GM18861 (cell line): Measurements from ENCODE around the gene IL17A.

Experiments used
- ATAC-seq: cut with Tn5 transposase; IDR thresholded peaks from one replicate; pipeline ENCODE4 v1.9.1; 2021; ENCODE audit not compliant: unreplicated experiment

IL17A gene

DNA sequence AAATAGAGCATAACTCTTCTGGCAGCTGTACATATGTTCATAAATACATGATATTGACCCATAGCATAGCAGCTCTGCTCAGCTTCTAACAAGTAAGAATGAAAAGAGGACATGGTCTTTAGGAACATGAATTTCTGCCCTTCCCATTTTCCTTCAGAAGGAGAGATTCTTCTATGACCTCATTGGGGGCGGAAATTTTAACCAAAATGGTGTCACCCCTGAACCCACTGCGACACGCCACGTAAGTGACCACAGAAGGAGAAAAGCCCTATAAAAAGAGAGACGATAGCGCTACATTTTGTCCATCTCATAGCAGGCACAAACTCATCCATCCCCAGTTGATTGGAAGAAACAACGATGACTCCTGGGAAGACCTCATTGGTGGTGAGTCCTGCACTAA, at the start of gene IL17A:
TSS of gene IL17A (plus strand) at position 301 of the 400 bp plus-strand sequence. CDS start at position 358, 57 bp downstream.
- ATAC-seq = no peak

DNA sequence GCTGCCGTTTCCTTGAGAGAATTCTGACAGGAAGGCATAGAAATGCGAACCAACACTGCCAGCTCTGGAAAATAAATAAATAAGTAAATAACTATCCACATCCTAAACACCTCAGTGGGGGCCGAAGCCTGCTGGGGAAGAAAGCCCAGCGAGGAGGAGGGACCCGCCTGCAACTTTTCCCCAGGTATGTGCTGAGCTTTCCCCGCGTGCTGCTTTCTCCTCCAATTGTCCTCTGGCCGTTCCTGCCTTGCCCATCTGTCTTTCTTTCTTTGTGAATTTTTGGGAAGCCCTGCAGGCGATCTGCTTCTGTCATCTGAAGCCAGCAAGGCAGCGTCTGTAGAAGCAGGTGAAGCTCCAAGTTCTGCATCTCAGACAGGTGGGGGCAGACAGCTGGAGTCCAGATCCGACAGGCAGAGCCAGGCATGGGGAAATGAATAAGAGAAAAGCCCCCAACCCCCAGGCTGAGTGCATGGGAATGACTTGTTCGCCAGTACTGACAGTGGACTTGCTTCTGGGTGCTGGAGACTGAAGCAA, 49.2 kb upstream of the IL17A start:
- ATAC-seq = no peak

DNA sequence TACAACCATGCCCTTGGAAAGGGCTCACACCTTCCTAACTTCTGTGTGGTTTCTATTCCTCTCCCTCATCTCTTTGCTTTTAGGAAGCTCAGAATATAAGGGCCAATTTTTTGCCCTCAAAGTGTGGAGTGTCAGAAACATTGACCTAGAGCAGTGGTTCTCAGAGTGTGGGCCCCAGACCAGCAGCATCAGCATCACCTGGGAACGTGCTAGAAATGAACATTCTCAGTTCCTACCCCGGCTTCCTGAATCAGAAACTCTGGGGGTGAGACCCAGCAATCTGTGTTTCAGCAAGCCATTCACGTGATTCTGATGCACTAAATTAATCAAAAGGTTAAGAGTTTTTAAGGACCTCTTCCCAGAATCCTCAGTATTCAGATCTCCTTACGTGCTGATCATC, 47.9 kb upstream of the IL17A start:
- ATAC-seq = no peak

DNA sequence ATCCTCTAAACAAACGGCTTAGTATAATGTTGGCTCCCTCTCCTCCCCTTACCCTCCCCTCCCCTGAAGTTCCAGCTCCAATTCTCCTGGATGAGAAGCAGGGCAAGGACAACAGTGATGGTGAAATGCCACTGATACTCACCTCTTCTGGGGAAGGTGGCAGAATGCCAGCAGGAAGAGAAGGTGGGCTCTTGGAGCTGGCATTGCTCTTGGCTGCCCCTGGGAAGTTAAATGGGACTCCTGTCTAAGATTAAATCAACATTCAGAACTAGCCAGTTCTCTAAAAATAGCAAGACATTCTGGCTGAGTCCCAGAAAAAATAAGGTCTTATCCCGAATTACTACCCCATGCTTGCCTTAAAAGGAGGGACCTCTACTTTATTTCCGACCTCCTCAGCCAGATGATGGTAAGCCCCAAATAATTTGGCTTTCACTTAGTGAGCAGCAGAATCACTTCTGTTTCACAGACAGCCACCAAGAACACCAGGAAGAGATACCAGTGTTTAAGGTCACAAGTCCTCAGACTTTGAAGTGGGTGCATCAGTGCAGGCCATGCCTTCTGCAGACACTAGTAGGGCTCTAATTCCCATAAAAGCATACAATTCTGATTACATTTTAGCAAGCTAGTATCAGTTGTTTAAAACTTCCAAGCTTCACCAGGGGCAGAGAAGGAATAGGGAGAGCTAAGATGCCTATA, 46.0 kb upstream of the IL17A start:
- ATAC-seq = no peak

DNA sequence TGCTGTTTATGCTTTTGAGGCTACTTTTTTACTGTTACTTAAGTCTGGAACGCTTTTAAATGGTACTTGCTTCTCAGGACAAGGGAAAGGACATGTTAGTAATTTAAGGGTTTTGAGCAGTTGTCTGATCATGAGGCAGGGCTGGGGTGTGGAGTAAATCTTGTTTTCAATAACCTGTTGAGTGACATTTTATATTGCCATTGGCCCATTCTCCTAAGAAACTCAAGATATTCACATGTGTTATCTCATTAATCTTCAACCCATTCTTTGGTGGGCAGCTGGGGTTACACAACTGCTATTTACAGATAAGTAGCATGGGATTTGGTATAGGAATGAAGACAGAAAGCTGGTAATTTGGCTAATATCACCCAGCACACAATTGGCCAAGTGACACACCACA, 44.6 kb upstream of the IL17A start:
- ATAC-seq = no peak

DNA sequence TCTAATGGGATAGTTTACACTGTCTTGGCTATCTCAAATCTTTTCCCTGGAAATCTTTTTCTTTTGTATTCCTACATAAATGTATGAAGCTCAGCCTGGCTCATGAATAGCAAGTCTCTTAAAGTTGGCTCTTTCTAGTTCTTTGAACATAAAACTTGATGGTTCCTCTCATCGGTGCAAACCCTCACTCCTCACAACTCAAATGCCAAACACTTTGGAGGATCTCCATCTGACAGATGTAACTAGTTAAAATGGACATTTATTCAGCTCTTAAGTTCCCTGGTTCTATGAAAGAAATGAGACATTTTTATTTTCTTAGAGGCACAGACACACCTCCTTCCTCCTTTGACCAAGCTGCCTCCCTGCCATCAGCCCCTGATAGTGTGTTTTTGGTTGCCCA, 43.6 kb upstream of the IL17A start:
- no peak for ATAC-seq

DNA sequence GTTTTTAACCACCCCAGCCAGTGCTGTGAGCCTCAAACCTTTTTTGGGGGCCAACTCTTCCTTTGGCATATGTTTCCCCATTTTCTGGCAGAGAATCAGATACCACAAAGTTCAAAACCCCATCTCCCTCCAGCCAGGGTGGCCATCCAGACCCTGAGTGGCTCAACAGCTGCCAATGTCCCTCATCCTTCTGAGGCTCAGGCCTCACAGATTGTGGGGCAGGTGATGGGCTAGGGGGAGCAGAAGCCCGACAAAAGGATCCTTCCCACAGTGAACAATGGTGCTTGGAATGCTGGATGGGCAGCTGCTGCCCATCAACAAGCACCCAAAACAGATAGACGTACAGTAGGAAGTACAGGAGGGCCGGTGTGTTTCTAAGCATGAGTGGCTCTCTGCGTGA, 42.6 kb upstream of the IL17A start:
- ATAC-seq = no peak

DNA sequence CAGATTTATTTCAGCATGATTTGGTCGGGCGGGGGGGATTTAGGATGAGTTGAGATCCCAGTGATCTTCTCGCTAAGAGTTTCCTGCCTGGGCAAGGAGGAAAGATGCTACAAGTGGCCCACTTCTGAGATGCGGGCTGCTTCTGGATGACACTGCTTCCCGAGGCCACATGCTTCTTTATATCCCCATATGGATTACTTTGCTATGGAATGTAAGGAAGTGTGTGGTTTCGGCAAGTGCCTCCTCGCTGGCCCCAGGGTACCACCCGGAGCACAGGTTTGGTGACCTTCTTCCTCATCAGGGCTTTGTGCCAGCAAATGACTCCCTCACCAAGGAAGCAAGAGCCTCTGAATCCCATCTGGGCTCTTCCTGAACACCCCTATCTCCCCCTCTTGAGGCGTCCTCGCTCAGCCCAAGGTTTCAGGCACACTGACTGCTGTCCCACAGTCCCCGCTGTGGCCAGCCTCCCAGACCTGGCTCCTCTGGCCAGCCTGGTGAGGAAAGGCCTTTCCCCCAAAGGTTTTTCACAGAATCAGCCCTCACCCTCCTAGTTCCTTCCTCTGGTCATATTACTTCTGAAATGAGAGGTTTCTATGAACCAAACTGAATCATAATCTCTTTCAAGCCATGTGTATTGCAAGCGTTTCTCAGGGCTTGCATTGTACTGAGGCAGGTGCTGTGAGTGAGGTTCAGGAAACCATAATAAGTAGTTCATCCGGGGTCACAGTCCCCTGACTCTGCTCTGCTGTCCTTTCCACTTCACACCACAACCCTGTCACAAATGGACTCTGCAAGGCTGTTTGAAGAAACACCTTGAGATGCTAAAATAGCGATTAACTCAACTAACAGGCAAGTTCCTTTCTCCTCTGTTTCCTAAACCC, 41.7 kb upstream of the IL17A start:
- no peak for ATAC-seq

DNA sequence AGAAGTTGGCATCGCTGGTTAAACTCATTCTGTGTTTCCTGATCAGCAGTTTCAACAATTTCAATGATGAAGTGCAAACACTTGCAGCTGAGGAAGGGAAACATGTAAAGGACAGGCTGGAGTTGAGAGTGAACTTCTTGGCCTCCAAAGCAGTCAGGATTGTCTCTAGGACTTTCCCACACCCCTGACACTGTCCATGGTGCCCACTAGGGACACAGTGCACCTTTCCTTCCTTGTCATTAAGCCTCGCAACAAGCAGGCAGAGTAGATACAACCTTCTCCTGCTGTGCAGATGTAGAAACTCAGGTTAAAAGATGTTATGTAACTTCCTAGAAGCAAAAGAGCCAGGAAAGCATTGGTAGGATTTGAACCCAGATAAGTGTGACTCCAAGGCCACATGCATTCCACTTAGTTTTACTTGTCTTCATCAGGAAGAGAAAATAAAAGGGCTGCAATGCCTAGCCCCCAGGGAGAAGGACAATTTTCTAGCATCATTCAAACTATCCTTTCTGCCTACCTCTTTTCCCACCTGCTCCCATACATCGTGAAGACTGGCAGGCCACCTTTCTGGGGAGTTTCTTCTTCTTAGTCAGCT, 39.2 kb upstream of the IL17A start:
- no peak for ATAC-seq

DNA sequence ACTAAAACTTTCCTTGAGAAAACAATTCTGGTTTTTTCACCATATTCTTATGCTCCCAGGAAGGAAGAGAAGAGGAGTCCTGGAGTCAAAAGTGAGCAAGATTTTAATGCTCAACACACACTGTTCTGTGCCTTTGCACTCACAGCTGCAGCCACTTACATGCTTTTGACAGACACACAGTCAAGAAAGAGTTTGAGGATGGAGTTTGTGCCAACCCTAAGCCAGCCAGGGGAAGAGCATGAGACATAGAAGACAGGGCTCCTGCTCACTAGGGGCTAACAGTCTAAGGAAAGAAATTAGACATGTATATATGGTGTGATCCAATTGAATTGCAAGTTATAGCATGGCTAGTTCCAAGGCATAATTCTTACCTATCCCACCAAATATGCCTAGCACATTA, 37.1 kb upstream of the IL17A start:
- ATAC-seq = no peak

DNA sequence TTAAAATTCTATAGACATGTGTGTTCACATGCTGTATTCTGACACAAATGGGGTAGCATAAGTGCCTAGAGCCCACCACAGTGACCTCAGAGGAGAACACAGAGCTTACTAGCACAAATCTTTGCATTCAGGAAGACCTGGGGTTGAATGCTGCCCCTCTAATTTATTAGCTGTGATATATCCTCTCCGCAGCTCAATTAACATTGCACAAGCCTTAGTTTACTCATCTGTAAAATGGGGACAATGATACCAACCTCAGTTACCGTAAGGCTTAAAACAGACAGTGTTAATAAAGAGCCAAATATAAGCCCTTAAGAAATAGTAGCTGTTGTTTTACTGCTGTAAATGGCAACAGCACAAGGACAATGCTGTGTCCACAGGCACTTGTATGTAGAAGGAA, 36.2 kb upstream of the IL17A start:
- no peak for ATAC-seq

DNA sequence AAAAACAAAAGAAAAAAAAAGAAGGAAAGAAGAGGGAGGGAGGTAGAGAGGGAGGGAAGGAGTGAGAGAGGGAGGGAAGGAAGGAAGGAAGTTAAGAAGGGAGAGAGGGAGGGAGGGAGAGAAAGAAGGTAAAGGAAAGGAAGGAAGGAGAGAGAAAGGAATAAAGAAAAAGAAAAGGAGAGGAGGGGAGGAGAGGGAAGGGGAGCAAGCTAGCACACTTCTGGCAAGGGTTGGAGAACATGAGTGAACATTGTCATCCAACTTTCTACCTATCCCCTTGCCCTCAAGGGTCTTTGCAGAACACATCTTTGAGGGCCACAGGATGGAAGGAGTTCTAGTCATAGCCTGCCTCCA, 34.1 kb upstream of the IL17A start:
- ATAC-seq = no peak

DNA sequence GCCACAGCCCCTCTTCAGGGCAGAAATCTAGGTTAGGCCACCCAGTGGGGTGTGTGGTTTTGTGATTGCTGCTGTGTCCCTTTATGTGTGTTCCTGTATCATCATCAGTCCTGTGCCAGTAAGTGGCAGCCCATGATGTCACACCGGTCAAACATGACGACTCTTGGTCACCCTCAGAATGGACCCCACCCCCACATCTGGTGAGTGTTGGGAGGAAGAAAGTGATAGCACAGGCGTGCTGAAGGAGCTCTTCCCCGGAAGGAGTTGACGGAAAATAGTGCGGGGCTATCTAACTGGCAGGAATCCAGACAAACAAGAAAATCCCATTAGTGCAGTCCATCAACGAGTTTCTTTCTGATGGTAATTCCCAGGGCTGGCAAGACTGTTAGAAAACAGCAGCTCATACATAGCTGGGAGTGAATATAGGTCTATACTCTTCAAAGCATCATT, 33.4 kb upstream of the IL17A start:
- ATAC-seq = no peak

DNA sequence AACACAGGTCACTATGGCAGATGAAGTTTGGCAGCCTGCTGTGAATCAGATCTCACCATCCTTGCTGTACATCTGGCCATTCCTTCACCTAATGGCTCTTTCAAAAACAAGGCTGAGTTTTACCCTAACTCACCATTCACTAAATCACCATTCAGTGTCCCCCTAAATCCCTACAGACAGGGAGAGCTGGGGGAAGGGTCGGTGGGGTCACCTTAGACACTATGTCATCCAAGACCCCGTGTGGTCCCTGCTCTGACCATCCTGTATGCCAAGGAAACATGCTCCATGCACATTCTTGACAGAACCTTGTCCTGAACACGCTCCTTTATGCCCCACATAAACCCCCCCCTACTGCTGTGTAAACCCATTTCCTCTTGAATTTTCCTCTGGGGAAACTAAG, 31.8 kb upstream of the IL17A start:
- ATAC-seq = no peak

DNA sequence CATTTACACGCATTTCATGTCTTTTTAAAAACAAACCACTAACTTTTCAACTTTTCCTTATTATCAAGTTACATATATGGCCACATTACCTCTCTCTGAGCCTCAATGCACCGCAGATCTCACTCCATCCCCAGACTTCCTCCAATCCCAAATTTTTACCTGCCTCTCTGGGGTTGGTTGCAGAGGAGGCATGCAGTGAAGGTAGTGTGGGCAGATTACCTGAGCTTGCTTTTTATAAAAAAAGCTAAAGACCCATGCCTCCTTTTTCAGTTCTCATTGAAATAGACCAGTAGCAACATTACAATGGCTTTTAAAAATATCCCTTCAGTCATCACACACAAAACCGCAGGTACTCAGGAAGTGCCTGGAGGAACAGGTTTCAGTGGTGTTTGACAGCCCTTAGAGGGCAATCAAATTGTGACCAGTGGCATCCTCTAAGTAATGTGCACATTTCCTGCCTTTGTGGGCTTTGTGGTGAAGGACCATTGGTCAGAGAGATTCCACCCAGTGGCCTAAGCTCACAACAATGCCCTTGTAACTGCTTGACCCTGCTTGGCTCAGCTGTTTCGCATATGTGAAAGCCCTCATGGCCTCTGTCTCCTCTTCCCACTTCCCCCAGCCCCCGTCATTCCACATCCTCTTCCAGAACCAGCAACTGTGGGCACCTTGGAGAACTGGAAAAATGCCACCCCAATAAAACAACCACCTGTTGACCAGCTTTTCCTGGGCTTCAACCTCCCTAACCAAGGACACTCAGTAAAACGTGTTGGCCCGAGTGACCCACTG, 30.2 kb upstream of the IL17A start:
- peak; percentile 91 for ATAC-seq

DNA sequence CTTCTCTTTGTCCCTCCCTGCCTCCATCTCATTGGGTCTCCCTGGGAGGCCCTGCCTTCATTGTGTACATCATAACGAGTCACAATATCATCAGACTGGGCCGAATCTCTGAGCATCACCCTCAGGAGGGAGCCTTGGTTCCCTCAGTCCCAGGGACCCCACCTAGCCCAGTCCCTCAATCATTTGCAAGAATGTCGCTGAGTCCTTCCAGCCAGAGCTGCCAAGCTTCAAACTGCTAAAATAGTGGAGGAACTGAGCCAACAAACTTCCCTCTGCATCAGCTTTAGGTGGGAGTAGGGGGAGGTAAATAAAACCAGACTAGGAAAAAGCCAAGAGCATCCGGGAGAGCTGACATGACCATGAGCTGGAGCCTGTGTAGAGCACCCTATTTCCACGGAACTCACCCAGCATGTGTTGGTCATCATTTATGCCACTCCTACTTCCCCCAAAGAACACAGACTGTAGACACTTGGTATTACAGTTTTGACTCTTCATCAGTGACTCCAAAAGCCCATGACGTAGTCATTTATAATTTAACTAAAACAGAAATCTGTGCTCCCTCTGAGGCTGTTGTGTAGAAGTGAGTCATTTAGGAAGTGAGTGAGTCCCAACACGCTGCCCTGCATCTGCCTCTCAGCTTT, 28.8 kb upstream of the IL17A start:
- peak; percentile 66 for ATAC-seq

DNA sequence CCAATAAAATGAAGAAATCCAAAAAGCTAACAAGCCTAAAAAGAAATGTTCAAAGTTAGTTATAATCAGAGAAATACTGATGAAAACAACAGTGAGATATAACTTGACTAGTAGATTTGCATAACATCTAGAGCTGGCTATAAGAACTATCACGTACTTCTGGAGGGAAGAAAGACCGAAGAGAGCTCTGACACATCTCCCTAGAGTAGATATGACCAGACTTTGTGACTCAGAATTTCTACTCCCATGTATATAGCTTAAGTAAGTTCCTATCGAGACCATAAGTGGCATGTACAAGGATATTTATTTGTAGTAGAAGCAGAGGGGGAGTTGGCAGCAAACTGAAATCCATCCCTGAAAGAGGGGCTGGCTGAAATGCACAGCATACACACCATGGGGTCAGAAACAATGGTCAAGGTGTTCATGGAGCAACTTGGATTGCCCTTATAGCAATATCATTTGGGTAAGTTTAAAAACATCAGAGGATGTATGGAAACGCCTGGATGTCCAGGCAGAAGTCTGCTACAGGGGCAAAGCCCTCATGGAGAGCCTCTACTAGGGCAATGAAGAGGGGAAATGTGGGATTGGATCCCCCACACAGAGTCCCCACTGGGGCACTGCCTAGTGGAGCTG, 25.6 kb upstream of the IL17A start:
- no peak for ATAC-seq

DNA sequence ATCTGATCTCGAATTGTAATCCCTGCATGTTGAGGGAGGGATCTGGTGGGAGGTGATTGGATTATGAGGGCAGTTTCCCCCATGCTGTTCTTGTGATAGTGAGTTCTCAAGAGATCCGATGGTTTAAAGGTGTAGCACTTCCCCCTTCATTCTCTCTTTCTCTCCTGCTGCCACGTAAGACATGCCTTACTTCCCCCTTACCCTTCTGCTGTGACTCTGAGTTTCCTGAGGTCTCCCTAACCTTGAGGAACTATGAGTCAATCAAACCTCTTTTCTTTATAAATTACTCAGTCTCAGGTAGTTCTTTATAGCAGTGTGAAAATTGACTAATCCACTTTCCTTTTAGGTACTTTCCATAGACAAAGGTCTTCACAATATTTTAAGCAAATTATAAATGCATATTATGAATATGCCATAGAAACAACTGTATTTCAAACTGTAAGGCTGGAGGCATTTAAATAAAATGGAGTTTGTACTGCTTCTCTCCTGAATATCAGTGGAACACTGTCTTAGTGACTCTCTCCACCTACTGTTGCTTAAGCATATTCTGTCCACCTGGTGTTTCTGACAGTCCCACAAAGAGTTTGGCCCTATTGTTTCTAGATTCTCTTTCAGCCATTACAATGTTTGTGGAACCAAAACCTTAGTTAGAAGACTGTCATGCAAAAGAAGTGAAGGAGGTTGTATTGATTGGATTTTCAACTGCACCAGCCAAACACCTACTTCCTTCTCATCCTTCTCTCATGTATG, 24.3 kb upstream of the IL17A start:
- no peak for ATAC-seq
